ENCODE results near the gene ATG10.

The ATG10 gene

GRCh38 chr5:82274343-82275211, 302.8 kb downstream of the ATG10 start:
- no peak for DNase-seq (ENCODE audit: low read depth in 2 of 3, low spot score in 2 of 3)

- DNase-seq (ENCODE audit: low read depth in 2 of 3, low spot score in 2 of 3): no peak
These were observed 303.4 kb downstream of the ATG10 start for GRCh38 chr5:82275216-82275664.

- no peak for DNase-seq (ENCODE audit: low read depth in 2 of 3, low spot score in 2 of 3)
These were observed 305.2 kb downstream of the ATG10 start for GRCh38 chr5:82276800-82277612.

- no peak for DNase-seq (ENCODE audit: low read depth in 2 of 3, low spot score in 2 of 3)
These were observed 305.8 kb downstream of the ATG10 start for GRCh38 chr5:82277613-82277986.

- peak; percentile 67 to 79 (median 71) for DNase-seq (ENCODE audit: low read depth in 2 of 3, low spot score in 2 of 3)
These were observed 306.3 kb downstream of the ATG10 start, which contains the start of gene RPS23 for GRCh38 chr5:82277987-82278710. RPS23 (minus strand) TSS chr5:82278354; CDS start chr5:82278323, 31 bp downstream.

- DNase-seq (ENCODE audit: low read depth in 2 of 3, low spot score in 2 of 3): no peak
These were observed 307.0 kb downstream of the ATG10 start for GRCh38 chr5:82278711-82279370.

GRCh38 chr5:82283893-82284292, 312.1 kb downstream of the ATG10 start:
- DNase-seq (ENCODE audit: low read depth in 2 of 3, low spot score in 2 of 3): no peak

- DNase-seq (ENCODE audit: low read depth in 2 of 3, low spot score in 2 of 3): no peak
These were observed 313.4 kb downstream of the ATG10 start for GRCh38 chr5:82285206-82285605.

GRCh38 chr5:82287625-82288024, 315.8 kb downstream of the ATG10 start:
- DNase-seq (ENCODE audit: low read depth in 2 of 3, low spot score in 2 of 3): no peak

- DNase-seq (ENCODE audit: low read depth in 2 of 3, low spot score in 2 of 3): no peak
These were observed 318.2 kb downstream of the ATG10 start for GRCh38 chr5:82290005-82290404.

GRCh38 chr5:82290908-82291307, 319.1 kb downstream of the ATG10 start:
- DNase-seq (ENCODE audit: low read depth in 2 of 3, low spot score in 2 of 3): no peak

- no peak for DNase-seq (ENCODE audit: low read depth in 2 of 3, low spot score in 2 of 3)
These were observed 319.6 kb downstream of the ATG10 start for GRCh38 chr5:82291420-82291819.

- no peak for DNase-seq (ENCODE audit: low read depth in 2 of 3, low spot score in 2 of 3)
These were observed 323.3 kb downstream of the ATG10 start for GRCh38 chr5:82295144-82295543.

GRCh38 chr5:82295959-82296531, 324.2 kb downstream of the ATG10 start:
- DNase-seq (ENCODE audit: low read depth in 2 of 3, low spot score in 2 of 3): no peak

GRCh38 chr5:82296929-82297328, 325.1 kb downstream of the ATG10 start:
- DNase-seq (ENCODE audit: low read depth in 2 of 3, low spot score in 2 of 3): no peak

- no peak for DNase-seq (ENCODE audit: low read depth in 2 of 3, low spot score in 2 of 3)
These were observed 325.9 kb downstream of the ATG10 start for GRCh38 chr5:82297711-82298110.

GRCh38 chr5:82298668-82299067, 326.8 kb downstream of the ATG10 start:
- DNase-seq (ENCODE audit: low read depth in 2 of 3, low spot score in 2 of 3): no peak

GRCh38 chr5:82301190-82301589, 329.4 kb downstream of the ATG10 start:
- DNase-seq (ENCODE audit: low read depth in 2 of 3, low spot score in 2 of 3): no peak
